Calu3 (cell line): Measurements from ENCODE around the gene DDX55. TPM values are rescaled to one million over a fixed set of nuclear protein-coding genes. Genes with fewer than 3 reads are reported as not detected.
"Not testable (repeated sequence)": the region's sequence is repeated elsewhere in the genome, so short reads cannot be mapped to it uniquely, and the experiment has no call there.

Source experiments
- Bru-seq: library from RNA; stranded (reverse); fragments of 400-500 nt; gene quantifications from one replicate; lab custom pipeline; 2021; lab: Mats Ljungman, UMichigan
- BruChase-seq, 2 experiments: library from RNA; stranded (reverse); fragments of 400-500 nt; gene quantifications; one replicate each; lab custom pipeline; 2021; lab: Mats Ljungman, UMichigan
- BruUV-seq: library from RNA; stranded (reverse); fragments of 400-500 nt; replicated peaks from 2 replicates; lab custom pipeline; 2021; lab: Mats Ljungman, UMichigan
- CTCF ChIA-PET: fragments of 300-600 bp; sonication (Branson Sonifier 250); formaldehyde crosslinking; loops from one replicate; lab custom pipeline; 2022; ENCODE audit warnings: antibody characterized with exemption; lab: Charles Lee
- DNase-seq: peaks from one replicate; pipeline ENCODE4 v3.0.0; 2022
- H3K27ac Mint-ChIP-seq: one replicate; pipeline ENCODE4 v1.8.0; 2022; ENCODE audit warnings: mixed read lengths; ENCODE audit not compliant: unreplicated experiment
- H3K27me3 Mint-ChIP-seq: one replicate; pipeline ENCODE4 v1.8.0; 2022; ENCODE audit warnings: mixed read lengths; ENCODE audit not compliant: unreplicated experiment
- H3K36me3 Mint-ChIP-seq: one replicate; pipeline ENCODE4 v1.8.0; 2022; ENCODE audit warnings: mild to moderate bottlenecking, moderate library complexity, mixed read lengths; ENCODE audit not compliant: insufficient read depth, unreplicated experiment
- H3K4me1 Mint-ChIP-seq: one replicate; pipeline ENCODE4 v1.8.0; 2022; ENCODE audit warnings: mild to moderate bottlenecking, low read depth, mixed read lengths; ENCODE audit not compliant: unreplicated experiment
- H3K4me3 Mint-ChIP-seq: one replicate; pipeline ENCODE4 v1.8.0; 2022; ENCODE audit warnings: mild to moderate bottlenecking, low read depth, moderate library complexity, mixed read lengths; ENCODE audit not compliant: unreplicated experiment
- H3K9me3 Mint-ChIP-seq: one replicate; pipeline ENCODE4 v1.8.0; 2022; ENCODE audit warnings: low read depth, mixed read lengths; ENCODE audit not compliant: unreplicated experiment
- intact Hi-C: fragments of 100-400 bp; cut with micrococcal nuclease; formaldehyde crosslinking; loops from one replicate; pipeline ENCODE4 v1.10.0; 2022; ENCODE audit not compliant: unreplicated experiment
- long read RNA-seq: library from polyadenylated mRNA; stranded (forward); transcript quantifications from one replicate; pipeline ENCODE4 v2.0.0, GENCODE V29; 2022
- total RNA-seq: library from RNA; stranded (reverse); gene quantifications from 2 replicates; pipeline ENCODE4 v1.2.3, GENCODE V29; 2022
- TF ChIP-seq, protein P1 (sequence below): fragments of 200-600 bp; IDR thresholded peaks from one replicate; pipeline ENCODE4 v1.8.0; 2022; ENCODE audit warnings: antibody characterized with exemption; ENCODE audit not compliant: unreplicated experiment

Gene DDX55, protein sequence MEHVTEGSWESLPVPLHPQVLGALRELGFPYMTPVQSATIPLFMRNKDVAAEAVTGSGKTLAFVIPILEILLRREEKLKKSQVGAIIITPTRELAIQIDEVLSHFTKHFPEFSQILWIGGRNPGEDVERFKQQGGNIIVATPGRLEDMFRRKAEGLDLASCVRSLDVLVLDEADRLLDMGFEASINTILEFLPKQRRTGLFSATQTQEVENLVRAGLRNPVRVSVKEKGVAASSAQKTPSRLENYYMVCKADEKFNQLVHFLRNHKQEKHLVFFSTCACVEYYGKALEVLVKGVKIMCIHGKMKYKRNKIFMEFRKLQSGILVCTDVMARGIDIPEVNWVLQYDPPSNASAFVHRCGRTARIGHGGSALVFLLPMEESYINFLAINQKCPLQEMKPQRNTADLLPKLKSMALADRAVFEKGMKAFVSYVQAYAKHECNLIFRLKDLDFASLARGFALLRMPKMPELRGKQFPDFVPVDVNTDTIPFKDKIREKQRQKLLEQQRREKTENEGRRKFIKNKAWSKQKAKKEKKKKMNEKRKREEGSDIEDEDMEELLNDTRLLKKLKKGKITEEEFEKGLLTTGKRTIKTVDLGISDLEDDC
- total RNA-seq (52.7 TPM in 2 replicates), Bru-seq, nascent RNA (percentile 92 among the genes with signal in this experiment), BruChase-seq, experiment 1, labeled RNA remaining after a 6-hour chase (percentile 88 among the genes with signal in this experiment), BruChase-seq, experiment 2, labeled RNA remaining after a 2-hour chase (percentile 92 among the genes with signal in this experiment)
- long read RNA-seq, transcript DDX55-201 (14 exons, 2,654 nt), result major isoform, 36 of 67 reads
- long read RNA-seq, partial matches to known transcripts, result 3 of 67 reads
- long read RNA-seq, other reads (novel, unspliced or antisense), result 27 of 67 reads

DNA sequence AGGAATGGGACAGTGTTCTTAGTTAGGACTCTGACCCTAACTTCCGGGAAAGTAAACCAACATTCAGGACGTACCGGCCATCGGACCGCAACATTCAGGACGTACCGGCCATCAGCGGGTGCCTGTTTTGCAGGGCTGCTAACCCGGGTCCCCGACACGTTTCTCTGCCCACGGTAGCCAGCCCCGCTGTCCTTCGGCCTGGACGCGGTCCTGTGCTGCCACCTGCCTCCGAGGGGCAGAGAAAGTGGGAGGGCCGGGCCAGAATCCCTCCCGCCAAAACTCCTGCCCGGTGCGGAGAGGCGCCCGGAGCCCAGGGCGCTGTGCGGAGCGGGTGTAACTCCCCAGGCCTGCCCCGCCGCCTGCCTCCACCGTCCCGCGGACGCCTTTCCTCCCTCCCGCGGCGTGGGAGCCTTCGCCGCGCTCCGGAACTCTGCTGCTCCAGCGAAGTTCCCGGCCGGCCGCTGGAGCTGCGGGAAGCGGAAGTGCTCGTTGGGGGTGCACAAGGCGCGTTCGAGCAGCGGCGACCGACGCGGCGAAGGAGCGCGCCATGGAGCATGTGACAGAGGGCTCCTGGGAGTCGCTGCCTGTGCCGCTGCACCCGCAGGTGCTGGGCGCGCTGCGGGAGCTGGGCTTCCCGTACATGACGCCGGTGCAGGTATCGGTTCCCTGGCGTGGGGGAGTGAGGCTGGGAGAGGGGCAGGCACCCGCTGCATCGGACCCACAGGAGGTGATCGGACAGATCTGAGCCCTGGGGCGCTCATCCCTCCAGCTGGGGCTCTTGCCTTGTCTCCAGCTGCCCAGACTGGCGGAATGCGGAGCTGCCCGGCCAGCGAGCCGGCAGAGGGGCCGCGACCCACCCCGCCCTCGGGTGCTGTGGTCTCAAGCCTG, at the start of gene DDX55:
Gene DDX55, plus strand, starts transcription at position 498 of the 888 bp plus-strand sequence. Its CDS starts 50 bp downstream, at position 548.
- Mint-ChIP-seq H3K4me3 (peak within 1 kb of the TSS; percentile 90), H3K27me3 (no peaks in the 10 kb centered on the region), H3K4me1 (peaks cover 19% of the 10 kb centered on the region), H3K27ac (peak within 1 kb of the TSS; percentile 59), H3K36me3 (peaks cover 42% of the 10 kb centered on the region), H3K9me3 (no peaks in the 10 kb centered on the region)
- TSS peak; percentile 76 for BruUV-seq
- DNase-seq, result peak; percentile 87
- TF ChIP-seq, protein P1, sequence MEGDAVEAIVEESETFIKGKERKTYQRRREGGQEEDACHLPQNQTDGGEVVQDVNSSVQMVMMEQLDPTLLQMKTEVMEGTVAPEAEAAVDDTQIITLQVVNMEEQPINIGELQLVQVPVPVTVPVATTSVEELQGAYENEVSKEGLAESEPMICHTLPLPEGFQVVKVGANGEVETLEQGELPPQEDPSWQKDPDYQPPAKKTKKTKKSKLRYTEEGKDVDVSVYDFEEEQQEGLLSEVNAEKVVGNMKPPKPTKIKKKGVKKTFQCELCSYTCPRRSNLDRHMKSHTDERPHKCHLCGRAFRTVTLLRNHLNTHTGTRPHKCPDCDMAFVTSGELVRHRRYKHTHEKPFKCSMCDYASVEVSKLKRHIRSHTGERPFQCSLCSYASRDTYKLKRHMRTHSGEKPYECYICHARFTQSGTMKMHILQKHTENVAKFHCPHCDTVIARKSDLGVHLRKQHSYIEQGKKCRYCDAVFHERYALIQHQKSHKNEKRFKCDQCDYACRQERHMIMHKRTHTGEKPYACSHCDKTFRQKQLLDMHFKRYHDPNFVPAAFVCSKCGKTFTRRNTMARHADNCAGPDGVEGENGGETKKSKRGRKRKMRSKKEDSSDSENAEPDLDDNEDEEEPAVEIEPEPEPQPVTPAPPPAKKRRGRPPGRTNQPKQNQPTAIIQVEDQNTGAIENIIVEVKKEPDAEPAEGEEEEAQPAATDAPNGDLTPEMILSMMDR, result peak; percentile 18
- intact Hi-C loops, result no loop called here
- CTCF ChIA-PET, result interaction anchor here (0.7 kb wide), 1 partner anchor 364 kb away, joined by 3 read pairs; no protein-coding TSS in a partner anchor

DNA sequence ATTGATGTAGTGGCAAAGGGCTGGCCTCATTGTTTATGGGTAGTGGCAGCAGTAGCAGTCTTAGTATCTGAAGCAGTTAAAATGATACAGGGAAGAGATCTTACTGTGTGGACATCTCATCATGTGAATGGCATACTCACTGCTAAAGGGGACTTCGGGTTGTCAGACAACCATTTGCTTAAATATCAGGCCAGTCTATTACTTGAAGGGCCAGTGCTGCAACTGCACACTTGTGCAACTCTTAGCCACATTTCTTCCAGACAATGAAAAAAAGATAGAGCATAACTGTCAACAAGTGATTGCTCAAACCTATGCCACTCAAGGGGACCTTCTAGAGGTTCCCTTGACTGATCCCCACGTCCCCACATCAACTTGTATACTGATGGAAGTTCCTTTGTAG, 47.8 kb upstream of the DDX55 start:
- CTCF ChIA-PET, H3K27ac Mint-ChIP-seq, intact Hi-C loops, DNase-seq, H3K9me3 Mint-ChIP-seq, H3K36me3 Mint-ChIP-seq, BruUV-seq, H3K4me1 Mint-ChIP-seq, H3K4me3 Mint-ChIP-seq: not testable (repeated sequence)
- H3K27me3 Mint-ChIP-seq, result peaks cover 81% of the 10 kb centered on the region

DNA sequence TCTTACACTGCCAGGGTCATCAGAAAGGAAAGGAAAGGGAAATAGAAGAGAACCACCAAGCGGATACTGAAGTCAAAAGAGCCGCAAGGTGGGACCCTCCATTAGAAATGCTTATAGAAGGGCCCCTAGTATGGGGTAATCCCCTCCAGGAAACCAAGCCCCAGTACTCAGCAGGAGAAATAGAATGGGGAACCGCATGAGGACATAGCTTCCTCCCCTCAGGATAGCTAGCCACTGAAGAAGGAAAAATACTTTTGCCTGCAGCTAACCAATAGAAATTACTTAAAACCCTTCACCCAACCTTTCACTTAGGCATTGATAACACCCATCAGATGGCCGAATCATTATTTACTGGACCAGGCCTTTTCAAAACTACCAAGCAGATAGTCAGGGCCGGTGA, 47.1 kb upstream of the DDX55 start:
- BruUV-seq, intact Hi-C loops, DNase-seq, H3K4me3 Mint-ChIP-seq, H3K4me1 Mint-ChIP-seq, CTCF ChIA-PET, H3K27ac Mint-ChIP-seq, H3K36me3 Mint-ChIP-seq, H3K9me3 Mint-ChIP-seq: not testable (repeated sequence)
- H3K27me3 Mint-ChIP-seq, result peaks cover 81% of the 10 kb centered on the region

DNA sequence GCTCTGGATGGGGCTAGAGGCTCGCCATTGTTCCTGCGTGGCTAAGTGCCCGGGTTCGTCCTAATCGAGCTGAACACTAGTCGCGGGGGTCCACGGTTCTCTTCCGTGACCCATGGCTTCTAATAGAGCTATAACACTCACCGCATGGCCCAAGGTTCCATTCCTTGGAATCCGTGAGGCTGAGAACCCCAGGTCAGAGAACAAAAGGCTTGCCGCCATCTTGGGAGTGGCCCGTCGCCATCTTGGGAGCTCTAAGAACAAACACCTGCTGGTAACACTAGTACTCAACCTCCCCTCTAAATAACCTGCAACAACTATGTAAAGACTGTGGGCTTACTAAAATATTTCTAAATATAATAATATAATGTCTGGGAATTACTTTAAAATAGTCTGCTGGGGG, 43.4 kb upstream of the DDX55 start:
- H3K4me1 Mint-ChIP-seq, DNase-seq, H3K27ac Mint-ChIP-seq, H3K9me3 Mint-ChIP-seq, H3K36me3 Mint-ChIP-seq, H3K4me3 Mint-ChIP-seq, intact Hi-C loops, CTCF ChIA-PET, BruUV-seq: not testable (repeated sequence)
- H3K27me3 Mint-ChIP-seq, result peaks cover 76% of the 10 kb centered on the region

DNA sequence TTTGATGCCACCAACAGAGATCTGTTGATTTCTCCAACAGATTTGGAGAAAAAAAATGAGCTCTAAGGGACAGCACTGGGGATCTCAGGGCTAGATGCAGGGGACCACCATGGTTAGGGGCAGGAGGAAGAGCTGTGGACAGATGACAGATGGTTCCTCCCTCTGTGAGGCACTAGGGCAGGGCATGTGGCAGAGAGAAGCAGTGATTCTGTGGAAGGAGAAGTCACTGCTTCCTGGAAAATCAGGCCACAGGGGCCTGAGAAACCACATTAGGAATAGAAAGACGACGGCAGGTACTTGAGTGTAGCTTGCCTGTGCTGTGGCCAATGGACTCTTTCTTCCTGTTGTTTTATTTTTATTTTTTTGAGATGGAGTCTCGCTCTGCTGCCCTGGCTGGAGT, 42.4 kb upstream of the DDX55 start:
- CTCF ChIA-PET, result interaction anchor here (0.6 to 0.7 kb wide), 2 partner anchors 64 to 1543 kb away, joined by 5 to 6 read pairs; no protein-coding TSS in a partner anchor
- TF ChIP-seq, protein P1, result no peak

More for the DNA sequence above, 42.4 kb upstream of the DDX55 start:
- Mint-ChIP-seq H3K4me1 (no peaks in the 10 kb centered on the region), H3K27ac (no peak overlapping the region), H3K4me3 (no peak overlapping the region), H3K9me3 (no peaks in the 10 kb centered on the region), H3K36me3 (no peaks in the 10 kb centered on the region), H3K27me3 (peaks cover 68% of the 10 kb centered on the region)
- BruUV-seq, result no TSS peak
- intact Hi-C loops, result no loop called here
- DNase-seq, result no peak
